K562 (cell line): ENCODE results near the gene CPN2. TPM values are rescaled to one million over a fixed set of nuclear protein-coding genes. Genes with fewer than 3 reads are reported as not detected.

Experiments
- CHAMP1 ChIP-seq: fragments of 450-650 bp; IDR thresholded peaks from 2 replicates; pipeline ENCODE4 v1.6.1; 2016; ENCODE audit warnings: mild to moderate bottlenecking
- ELF1 ChIP-seq: fragments of 200-800 bp; sonication (Bioruptor generic); IDR thresholded peaks from 2 replicates; pipeline ENCODE4 v1.6.1; 2016; ENCODE audit warnings: missing genetic modification characterization, missing compliant biosample characterization
- EWSR1 ChIP-seq: fragments of 450-650 bp; IDR thresholded peaks from 2 replicates; pipeline ENCODE4 v1.6.1; 2018; ENCODE audit warnings: borderline replicate concordance, mild to moderate bottlenecking, low read depth, moderate library complexity; ENCODE audit not compliant: partially characterized antibody
- KDM2B ChIP-seq: fragments of 250-450 bp; sonication (Bioruptor Pico); IDR thresholded peaks from 2 replicates; pipeline ENCODE4 v1.8.0; 2021; ENCODE audit warnings: mild to moderate bottlenecking, moderate library complexity
- MAZ ChIP-seq, 2 experiments: fragments of 450-650 bp in 1 of 2; sonication (generic) in 1 of 2; formaldehyde crosslinking; IDR thresholded peaks in 1 of 2; conservative IDR thresholded peaks in 1 of 2; 2 replicates each; pipeline versions ENCODE4 v1.4.0 to v1.5.0; 2020; ENCODE audit warnings: mild to moderate bottlenecking in 1 of 2, missing genetic modification reagents in 1 of 2
- MBD1 ChIP-seq: fragments of 250-450 bp; sonication (Bioruptor Pico); IDR thresholded peaks from 2 replicates; pipeline ENCODE4 v1.8.0; 2022; ENCODE audit warnings: inconsistent platforms
- MIER1 ChIP-seq: fragments of 450-650 bp; IDR thresholded peaks from 2 replicates; pipeline ENCODE4 v1.6.1; 2016; ENCODE audit warnings: antibody characterized with exemption, mild to moderate bottlenecking, low read depth
- SMARCC2 ChIP-seq: fragments of 450-650 bp; IDR thresholded peaks from 2 replicates; pipeline ENCODE4 v1.6.1; 2017; ENCODE audit warnings: antibody characterized with exemption, moderate library complexity, mild to moderate bottlenecking, low read depth
- TBL1XR1 ChIP-seq, 2 experiments: IDR thresholded peaks; 2 replicates each; pipeline ENCODE4 v1.6.1; 2012; ENCODE audit warnings: improper control_type of control experiment in 2 of 2, low read length in 2 of 2, mild to moderate bottlenecking in 1 of 2
- TCF15 ChIP-seq: fragments of 250-450 bp; sonication (Bioruptor Pico); IDR thresholded peaks from 2 replicates; pipeline ENCODE4 v1.8.0; 2022; ENCODE audit warnings: moderate library complexity, mild to moderate bottlenecking, inconsistent platforms
- XRCC4 ChIP-seq: IDR thresholded peaks from one replicate; pipeline ENCODE4 v1.6.1; 2011; ENCODE audit not compliant: insufficient read depth, insufficient read length; ENCODE audit errors: extremely low read depth
- ZBTB40 ChIP-seq, 2 experiments: fragments of 450-650 bp in 1 of 2; sonication (generic) in 1 of 2; formaldehyde crosslinking in 1 of 2; IDR thresholded peaks; 2 replicates each; pipeline versions ENCODE4 v1.7.1 to v1.9.0; 2016 to 2022; ENCODE audit warnings: inconsistent platforms in 1 of 2, mild to moderate bottlenecking in 1 of 2, missing genetic modification reagents in 1 of 2
- polyA plus RNA-seq, 8 experiments: library from polyadenylated mRNA; depleted of rRNA in 4 of 8; stranded (reverse) in 5 of 8; unstranded in 3 of 8; fragments of >200 nt; fragmentation: Nextera tagmentation in 2 of 8; fragmentation: Illumina TruSeq in 1 of 8; extraction: Ambion mirVana in 2 of 8; extraction: Trizol in 1 of 8; gene quantifications; 2 replicates each; pipeline versions ENCODE4 v1.2.1 to v1.2.3, GENCODE V29; 2011 to 2014; ENCODE audit warnings: inconsistent platforms in 1 of 8, missing spikeins in 1 of 8
- total RNA-seq, 7 experiments: library from RNA; depleted of rRNA in 6 of 7; stranded (reverse); fragments of >200 nt in 6 of 7; fragmentation: Illumina TruSeq in 2 of 7; extraction: Trizol in 2 of 7; gene quantifications; 2 replicates each; pipeline versions ENCODE4 v1.2.1 to v1.2.3, GENCODE V29; 2011 to 2021; ENCODE audit warnings: low replicate concordance in 1 of 7

The CPN2 gene
- total and polyA plus RNA-seq, 9 of the 15 experiments (the other 6 are each of a cell fraction or from before 2014, with no cell fraction given): not detected

GRCh38 chr3:194326192-194326967, 24.7 kb downstream of the CPN2 start (continued):
- no peak for TF ChIP-seq MBD1 (CRISPR knock-in tag)
- TF ChIP-seq KDM2B: no peak
- TF ChIP-seq SMARCC2: no peak
- no peak for TF ChIP-seq ELF1 (tag)
- peak; percentile 37; the same call in 1 of the 2 replicates for TF ChIP-seq CHAMP1
- no peak for TF ChIP-seq TCF15 (CRISPR knock-in tag)
- TF ChIP-seq MAZ (CRISPR knock-in tag; conservative IDR thresholded peaks at IDR 0.05 in 1 of 2, IDR thresholded peaks at IDR 0.05 in 1 of 2): no peak
- TF ChIP-seq XRCC4: no peak
- TF ChIP-seq TBL1XR1 (IDR thresholded peaks at IDR 0.05; ENCODE audit: low read length in 2 of 2): no peak
- peak; percentile 70; the same call in 1 of the 2 replicates for TF ChIP-seq MIER1
- no peak for TF ChIP-seq EWSR1
- no peak for TF ChIP-seq ZBTB40 (IDR thresholded peaks at IDR 0.05)
- TF ChIP-seq ZBTB40 (CRISPR knock-in tag; IDR thresholded peaks at IDR 0.05): 0 out of 2 replicates have a peak, but pooled peaks have one; percentile 10
